ENCODE results near the gene STAB1.
"Not testable (repeated sequence)": the region's sequence is repeated elsewhere in the genome, so short reads cannot be mapped to it uniquely, and the experiment has no call there.

Gene STAB1

GRCh38 chr3:52525680-52526561, 30.8 kb downstream of the STAB1 start:
- DNase-seq, result no peak

GRCh38 chr3:52526671-52527038, 31.5 kb downstream of the STAB1 start:
- DNase-seq, result not testable (repeated sequence)

- no peak for DNase-seq
Observed at GRCh38 chr3:52527039-52527731, 32.0 kb downstream of the STAB1 start.

- no peak for DNase-seq
Observed at GRCh38 chr3:52527732-52528585, 32.8 kb downstream of the STAB1 start.

GRCh38 chr3:52528586-52529375, 33.6 kb downstream of the STAB1 start:
- DNase-seq, result no peak

DNA sequence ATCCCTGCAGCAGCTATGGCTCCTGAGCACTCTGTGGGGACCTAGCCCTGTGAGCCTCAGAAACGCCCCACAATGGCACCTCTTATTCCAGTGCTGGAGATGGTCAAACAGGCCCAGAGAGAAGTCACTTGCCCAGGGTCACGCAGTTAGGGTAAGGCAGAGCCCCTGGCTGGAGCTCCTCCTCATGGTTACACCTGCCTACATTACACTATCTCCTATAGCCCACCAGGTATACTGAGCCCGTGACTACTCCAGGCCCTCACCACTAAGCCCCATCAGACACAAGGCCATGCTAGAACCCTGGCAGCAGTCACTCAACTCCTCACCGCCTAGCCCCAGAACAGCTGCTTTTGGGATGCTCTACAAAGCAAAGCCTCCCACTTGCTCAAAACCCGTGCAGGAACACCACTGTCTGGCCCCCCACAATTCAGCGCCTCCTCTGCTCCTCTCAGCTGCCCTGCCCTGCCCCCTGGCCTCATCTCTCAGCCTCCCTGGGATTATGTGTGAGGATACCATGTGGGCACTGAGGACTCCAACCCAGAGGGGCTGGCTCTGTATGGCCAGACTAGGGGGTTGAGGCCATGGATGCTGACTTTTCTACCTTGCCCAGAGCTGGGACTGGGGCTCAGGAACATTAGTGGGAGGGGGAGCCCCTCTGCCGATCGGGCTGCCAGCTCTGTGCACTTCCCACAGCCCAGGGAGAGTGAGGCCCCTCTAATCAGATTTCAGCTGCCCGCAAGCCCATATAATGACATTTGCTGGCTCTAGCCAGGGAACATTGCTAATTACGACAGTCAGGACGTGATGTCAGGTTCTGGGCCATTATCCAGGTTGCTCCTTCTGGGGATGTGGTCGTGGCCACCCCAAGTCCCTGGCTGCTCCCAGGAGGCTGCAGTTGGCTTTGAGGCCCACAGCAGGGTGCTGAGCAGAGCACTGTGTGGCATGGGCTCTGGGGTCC, 34.5 kb downstream of the STAB1 start:
- DNase-seq, result no peak

- no peak for DNase-seq
Observed at GRCh38 chr3:52530918-52531826, 36.0 kb downstream of the STAB1 start.

GRCh38 chr3:52531860-52532516, 36.9 kb downstream of the STAB1 start:
- no peak for DNase-seq

- peak; percentile 36 for DNase-seq
Observed at GRCh38 chr3:52532517-52532837, 37.3 kb downstream of the STAB1 start.

GRCh38 chr3:52532838-52533622, 37.9 kb downstream of the STAB1 start:
- peak; percentile 23 for DNase-seq

DNA sequence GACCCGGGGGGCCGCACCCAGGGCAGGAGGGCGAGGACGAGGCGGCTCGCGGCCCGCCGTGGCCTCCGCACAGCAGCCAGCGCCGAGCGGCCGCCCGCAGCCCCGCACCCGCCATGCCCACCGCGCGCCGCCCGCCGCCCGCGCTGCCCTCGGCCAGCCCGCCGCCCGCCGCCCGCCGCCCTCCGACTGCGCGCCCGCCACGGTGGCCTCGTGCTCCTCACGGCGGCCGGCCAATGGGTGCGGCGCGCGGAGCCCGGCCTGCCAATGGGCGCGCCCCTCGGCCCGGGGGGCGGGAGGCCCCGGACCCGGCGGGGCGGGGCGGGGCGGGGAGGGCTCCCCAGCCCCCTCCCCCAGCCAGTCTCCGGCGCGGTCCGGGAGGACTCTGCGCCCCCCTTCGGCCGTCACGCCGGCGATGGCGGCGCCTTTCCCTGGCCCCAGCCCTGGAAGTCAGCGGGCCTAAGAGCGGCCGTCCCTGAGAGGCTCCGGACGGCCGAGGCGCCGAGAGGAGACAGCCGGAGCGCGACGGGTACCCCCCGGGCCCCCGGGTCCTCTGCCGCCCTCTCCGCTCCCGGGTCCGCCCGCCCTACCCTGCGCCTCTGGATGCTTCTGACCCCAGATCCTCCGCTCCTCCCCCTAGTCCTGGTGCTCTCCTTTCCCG, 38.6 kb downstream of the STAB1 start, which contains the start of gene NT5DC2:
Gene NT5DC2, minus strand, starts transcription at position 235 of the 658 bp plus-strand sequence. Its CDS starts 120 bp downstream, at position 115.
- DNase-seq, result peak; percentile 83

DNA sequence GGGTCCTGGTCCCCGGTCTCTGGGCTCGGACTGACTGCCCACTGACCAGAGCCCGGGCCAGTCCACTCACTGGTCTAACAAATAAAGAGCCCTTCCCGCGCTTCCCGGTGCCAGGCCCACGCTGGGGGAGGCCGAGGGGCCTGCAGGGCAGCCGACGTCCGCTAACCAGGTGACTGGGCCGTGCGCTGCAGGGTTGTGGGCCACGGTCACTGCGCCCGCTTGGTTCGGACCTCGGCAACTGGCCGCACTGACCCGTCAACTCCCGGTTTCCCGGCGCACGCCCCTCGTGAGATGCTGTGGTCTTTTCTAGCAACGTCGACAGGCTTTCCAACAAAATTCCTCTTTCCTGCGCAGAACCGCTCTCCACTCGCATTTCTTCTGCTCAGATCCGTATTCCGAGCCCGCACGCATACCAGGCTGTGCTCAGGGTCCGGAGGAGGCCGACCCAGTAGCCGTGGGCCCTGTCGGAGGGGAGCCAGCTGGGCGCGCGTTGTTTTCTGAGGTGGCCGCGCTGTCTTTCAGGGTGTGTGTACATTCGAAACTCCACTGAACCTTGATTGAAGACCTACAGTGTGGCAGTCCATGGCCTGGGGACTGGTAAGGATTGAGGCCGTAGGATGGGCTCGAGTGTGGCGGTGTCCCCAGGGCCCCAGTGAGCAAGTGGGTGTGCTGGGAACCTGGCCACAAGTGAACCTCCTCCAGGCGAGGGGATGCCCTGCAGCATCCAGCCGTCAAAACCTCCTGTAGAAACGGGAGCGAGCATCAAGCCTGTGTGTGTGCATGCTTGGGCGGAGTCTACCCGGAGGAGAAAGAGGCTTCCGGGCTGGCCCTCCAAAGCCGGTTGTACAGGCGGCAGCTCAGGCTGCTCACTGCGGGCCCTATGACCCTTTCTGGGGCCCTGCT, 39.4 kb downstream of the STAB1 start:
- DNase-seq, result no peak

GRCh38 chr3:52535411-52536111, 40.4 kb downstream of the STAB1 start:
- DNase-seq, result no peak

GRCh38 chr3:52536112-52536368, 40.9 kb downstream of the STAB1 start:
- DNase-seq, result no peak

GRCh38 chr3:52536369-52537164, 41.4 kb downstream of the STAB1 start, which contains the start of gene UQCC5:
Gene UQCC5 (plus strand): TSS chr3:52536605. CDS start chr3:52536756, 151 bp downstream.
- DNase-seq, result peak; percentile 99

DNA sequence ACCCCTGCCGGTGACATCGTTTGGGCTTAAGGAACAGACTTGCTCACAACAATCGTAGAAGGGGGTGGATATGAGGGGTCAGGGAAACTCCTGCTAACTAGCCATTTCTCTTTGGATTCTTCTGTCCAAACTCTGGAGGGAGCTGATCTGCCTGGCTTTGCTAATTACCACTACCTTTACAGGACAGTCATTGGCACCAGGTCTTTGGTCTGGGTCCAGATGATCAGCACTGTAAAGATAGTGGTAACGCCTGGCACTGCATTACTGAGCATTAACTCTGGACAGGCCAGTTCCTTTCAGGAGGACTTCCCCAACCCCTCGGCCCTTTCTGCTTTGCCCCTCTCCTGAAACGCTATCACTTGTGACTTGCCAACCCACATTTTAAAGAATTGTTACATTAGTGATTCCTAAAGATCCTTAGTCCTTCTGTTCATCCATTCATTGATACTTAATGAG, 42.1 kb downstream of the STAB1 start:
- no peak for DNase-seq

Data from activated CD4-positive, alpha-beta T cell treated with anti-CD3 and anti-CD28 coated beads, Interleukin-2, Interleukin-6, amounts not matched to agents 100 ng/mL and 50 ng/mL, durations not matched to agents 16 hours and 8 hours (primary cell).